PC-9 (cell line): Measurements from ENCODE around the gene ZFPM1. TPM values are rescaled to one million over a fixed set of nuclear protein-coding genes. Genes with fewer than 3 reads are reported as not detected.

Experiments
- BruUV-seq: library from RNA; stranded (reverse); fragments of 400-500 nt; replicated peaks from 2 replicates; lab custom pipeline; 2021; lab: Mats Ljungman, UMichigan
- CTCF ChIA-PET: fragments of 300-600 bp; sonication (Branson Sonifier 250); formaldehyde crosslinking; loops from one replicate; lab custom pipeline; 2022; ENCODE audit warnings: antibody characterized with exemption; lab: Charles Lee
- POLR2A ChIA-PET: fragments of 300-600 bp; sonication (Branson Sonifier 250); formaldehyde crosslinking; loops from one replicate; lab custom pipeline; 2022; ENCODE audit warnings: antibody characterized with exemption; ENCODE audit not compliant: unreplicated experiment; lab: Charles Lee
- DNase-seq, 2 experiments: peaks; one replicate each; pipeline versions ENCODE4 v3.0.0 to v3.0.0-alpha.2; 2015 to 2022; ENCODE audit warnings: mixed read lengths in 1 of 2
- H2AFZ ChIP-seq: fragments of 200-600 bp; sonication (generic); 2 replicates; pipeline ENCODE4 v1.8.1; 2017; ENCODE audit warnings: antibody characterized with exemption
- H3F3A ChIP-seq: fragments of 200-600 bp; sonication (generic); 2 replicates; pipeline ENCODE4 v1.8.1; 2017; ENCODE audit warnings: antibody characterized with exemption, mild to moderate bottlenecking, low read depth; ENCODE audit not compliant: insufficient read depth
- H3K27ac ChIP-seq: fragments of 200-600 bp; sonication (generic); 2 replicates; pipeline ENCODE4 v1.6.1; 2016; ENCODE audit warnings: mixed run types
- H3K27me3 ChIP-seq: fragments of 200-600 bp; sonication (generic); 2 replicates; pipeline ENCODE4 v1.6.1; 2016; ENCODE audit warnings: low read depth, mixed run types; ENCODE audit not compliant: insufficient read depth
- H3K36me3 ChIP-seq: fragments of 200-600 bp; sonication (generic); 2 replicates; pipeline ENCODE4 v1.6.1; 2016; ENCODE audit warnings: low read depth, mixed run types
- H3K4me1 ChIP-seq: fragments of 200-600 bp; sonication (generic); replicated peaks from 2 replicates; pipeline ENCODE4 v1.6.1; 2016; ENCODE audit warnings: mixed run types; ENCODE audit not compliant: insufficient read depth
- H3K4me2 ChIP-seq: fragments of 200-600 bp; sonication (generic); 2 replicates; pipeline ENCODE4 v1.6.1; 2017; ENCODE audit warnings: mixed run types
- H3K4me3 ChIP-seq: fragments of 200-600 bp; sonication (generic); 2 replicates; pipeline ENCODE4 v1.6.1; 2016; ENCODE audit warnings: mixed run types
- H3K79me2 ChIP-seq: fragments of 200-600 bp; sonication (generic); 2 replicates; pipeline ENCODE4 v1.6.1; 2017; ENCODE audit warnings: low read depth, mixed run types
- H3K9me2 ChIP-seq: fragments of 200-600 bp; sonication (generic); 2 replicates; pipeline ENCODE4 v1.8.1; 2017; ENCODE audit warnings: mild to moderate bottlenecking; ENCODE audit not compliant: insufficient read depth
- H3K9me3 ChIP-seq: fragments of 200-600 bp; sonication (generic); 2 replicates; pipeline ENCODE4 v1.8.1; 2016; ENCODE audit warnings: low read depth; ENCODE audit not compliant: insufficient read depth
- H4K20me1 ChIP-seq: fragments of 200-600 bp; sonication (generic); 2 replicates; pipeline ENCODE4 v1.8.1; 2017; ENCODE audit not compliant: insufficient read depth
- CTCF ChIP-seq: fragments of 200-600 bp; sonication (generic); conservative IDR thresholded peaks from 2 replicates; pipeline ENCODE4 v1.6.1; 2017; ENCODE audit warnings: mixed run types, antibody characterized with exemption, mild to moderate bottlenecking, moderate library complexity
- EZH2 ChIP-seq: fragments of 200-600 bp; sonication (generic); IDR thresholded peaks from 2 replicates; pipeline ENCODE4 v1.8.0; 2017; ENCODE audit warnings: antibody characterized with exemption, low read depth
- intact Hi-C: fragments of 100-400 bp; cut with micrococcal nuclease; formaldehyde crosslinking; loops from one replicate; pipeline ENCODE4 v1.10.0; 2022; ENCODE audit not compliant: unreplicated experiment
- total RNA-seq: library from RNA; stranded (reverse); gene quantifications from 2 replicates; pipeline ENCODE4 v1.2.3, GENCODE V29; 2021

The ZFPM1 gene
- total RNA-seq, 1 experiment from 2014 or later = 19.7 TPM

GRCh38 chr16:88421871-88422433 is 31.1 kb upstream of the ZFPM1 start:
- Histone ChIP-seq H3F3A (no peaks in the 10 kb centered on the region), H3K4me3 (no peak overlapping the region), H3K4me2 (no peak overlapping the region), H2AFZ (no peak overlapping the region), H3K9me3 (no peaks in the 10 kb centered on the region), H3K36me3 (no peaks in the 10 kb centered on the region), H3K27ac (no peak overlapping the region), H4K20me1 (no peaks in the 10 kb centered on the region), H3K27me3 (no peaks in the 10 kb centered on the region), H3K79me2 (no peaks in the 10 kb centered on the region), H3K4me1 (no peaks in the 10 kb centered on the region), H3K9me2 (no peaks in the 10 kb centered on the region)
- no peak for DNase-seq
- ChIA-PET POLR2A (no interaction called here), CTCF (no interaction called here)
- TF ChIP-seq CTCF (no peak), EZH2 (no peak)
- intact Hi-C loops = no loop called here
- no TSS peak for BruUV-seq

GRCh38 chr16:88422733-88423447 is 30.2 kb upstream of the ZFPM1 start:
- Histone ChIP-seq H3K4me3 (no peak overlapping the region), H3K9me3 (no peaks in the 10 kb centered on the region), H3F3A (no peaks in the 10 kb centered on the region), H2AFZ (no peak overlapping the region), H3K4me2 (no peak overlapping the region), H3K36me3 (no peaks in the 10 kb centered on the region), H3K27me3 (no peaks in the 10 kb centered on the region), H3K79me2 (no peaks in the 10 kb centered on the region), H4K20me1 (no peaks in the 10 kb centered on the region), H3K9me2 (no peaks in the 10 kb centered on the region), H3K4me1 (no peaks in the 10 kb centered on the region), H3K27ac (no peak overlapping the region)
- intact Hi-C loops = no loop called here
- DNase-seq = no peak
- TF ChIP-seq CTCF (no peak), EZH2 (no peak)
- no TSS peak for BruUV-seq
- ChIA-PET CTCF (no interaction called here), POLR2A (no interaction called here)

- TF ChIP-seq CTCF = no peak
- no peak for TF ChIP-seq EZH2
- POLR2A ChIA-PET = no interaction called here
Observed at GRCh38 chr16:88423448-88423850, 29.6 kb upstream of the ZFPM1 start.

More at GRCh38 chr16:88423448-88423850, 29.6 kb upstream of the ZFPM1 start:
- BruUV-seq = no TSS peak
- H3K9me2 ChIP-seq = no peaks in the 10 kb centered on the region
- H3K9me3 ChIP-seq = no peaks in the 10 kb centered on the region
- no peak overlapping the region for H3K4me3 ChIP-seq
- no peak overlapping the region for H3K4me2 ChIP-seq
- H2AFZ ChIP-seq = no peak overlapping the region
- no peaks in the 10 kb centered on the region for H3K27me3 ChIP-seq
- no peaks in the 10 kb centered on the region for H3K36me3 ChIP-seq
- no peaks in the 10 kb centered on the region for H4K20me1 ChIP-seq
- H3K27ac ChIP-seq = no peak overlapping the region
- H3K79me2 ChIP-seq = no peaks in the 10 kb centered on the region
- H3F3A ChIP-seq = no peaks in the 10 kb centered on the region
- CTCF ChIA-PET = no interaction called here
- intact Hi-C loops = no loop called here
- no peaks in the 10 kb centered on the region for H3K4me1 ChIP-seq
- no peak for DNase-seq
